ENCODE data around the gene PRKCA.

PRKCA gene

GRCh38 chr17:66426397-66427033 is 124.1 kb downstream of the PRKCA start:
- no peaks in the 10 kb centered on the region for H3K36me3 ChIP-seq (ENCODE audit: insufficient read depth)
- H3K4me2 ChIP-seq = no peak overlapping the region
- TF ChIP-seq CTCF (conservative IDR thresholded peaks at IDR 0.05; ENCODE audit: low read depth, low read length) = no peak
- H3K4me1 ChIP-seq (ENCODE audit: low read depth, poor library complexity, severe bottlenecking) = no peaks in the 10 kb centered on the region
- H3K79me2 ChIP-seq (ENCODE audit: insufficient read depth, low read depth) = no peaks in the 10 kb centered on the region
- no peaks in the 10 kb centered on the region for H4K20me1 ChIP-seq (ENCODE audit: insufficient read depth)
- H3K9ac ChIP-seq = no peak overlapping the region
- H2AFZ ChIP-seq (ENCODE audit: low read depth) = no peak overlapping the region
- H3K27me3 ChIP-seq (ENCODE audit: insufficient read depth, low read depth) = no peaks in the 10 kb centered on the region
- no peak overlapping the region for H3K4me3 ChIP-seq (IDR thresholded peaks at IDR 0.05; ENCODE audit: insufficient read depth, low read depth, low read length)
- H3K27ac ChIP-seq = no peak overlapping the region

- Histone ChIP-seq H3K4me3 (IDR thresholded peaks at IDR 0.05; ENCODE audit: insufficient read depth, low read depth, low read length) (no peak overlapping the region), H4K20me1 (ENCODE audit: insufficient read depth) (no peaks in the 10 kb centered on the region), H3K4me1 (ENCODE audit: low read depth, poor library complexity, severe bottlenecking) (no peaks in the 10 kb centered on the region), H3K9ac (no peak overlapping the region), H3K27me3 (ENCODE audit: insufficient read depth, low read depth) (no peaks in the 10 kb centered on the region), H3K79me2 (ENCODE audit: insufficient read depth, low read depth) (no peaks in the 10 kb centered on the region), H3K4me2 (no peak overlapping the region), H3K27ac (no peak overlapping the region), H2AFZ (ENCODE audit: low read depth) (no peak overlapping the region), H3K36me3 (ENCODE audit: insufficient read depth) (no peaks in the 10 kb centered on the region)
- no peak for TF ChIP-seq CTCF (conservative IDR thresholded peaks at IDR 0.05; ENCODE audit: low read depth, low read length)
Observed at GRCh38 chr17:66427134-66427533, 124.7 kb downstream of the PRKCA start.

DNA sequence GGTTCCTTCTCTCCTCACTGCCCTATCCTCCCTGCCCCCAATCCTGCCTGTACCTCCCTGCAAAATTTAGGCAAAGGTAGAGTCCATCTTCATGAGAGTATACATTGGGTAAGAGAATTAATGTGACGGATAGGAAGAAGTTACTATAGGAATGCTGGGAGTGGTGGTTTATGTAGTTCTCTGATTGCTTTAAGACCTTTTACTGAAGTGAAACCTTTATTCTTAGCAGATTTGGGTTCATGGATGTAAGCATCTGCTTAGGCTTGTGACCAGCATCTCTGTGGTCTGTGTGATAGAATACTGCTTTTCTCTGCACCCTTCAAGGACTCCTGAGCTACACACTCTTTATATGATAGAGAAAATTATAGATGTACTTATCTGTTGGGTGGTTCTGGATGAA is 127.3 kb downstream of the PRKCA start:
- Histone ChIP-seq H3K79me2 (ENCODE audit: insufficient read depth, low read depth) (no peaks in the 10 kb centered on the region), H4K20me1 (ENCODE audit: insufficient read depth) (no peaks in the 10 kb centered on the region), H3K36me3 (ENCODE audit: insufficient read depth) (no peaks in the 10 kb centered on the region), H3K27me3 (ENCODE audit: insufficient read depth, low read depth) (no peaks in the 10 kb centered on the region), H3K4me2 (no peak overlapping the region), H3K4me1 (ENCODE audit: low read depth, poor library complexity, severe bottlenecking) (no peaks in the 10 kb centered on the region), H3K27ac (no peak overlapping the region), H3K9ac (no peak overlapping the region), H3K4me3 (IDR thresholded peaks at IDR 0.05; ENCODE audit: insufficient read depth, low read depth, low read length) (no peak overlapping the region), H2AFZ (ENCODE audit: low read depth) (no peak overlapping the region)
- TF ChIP-seq CTCF (conservative IDR thresholded peaks at IDR 0.05; ENCODE audit: low read depth, low read length) = no peak

DNA sequence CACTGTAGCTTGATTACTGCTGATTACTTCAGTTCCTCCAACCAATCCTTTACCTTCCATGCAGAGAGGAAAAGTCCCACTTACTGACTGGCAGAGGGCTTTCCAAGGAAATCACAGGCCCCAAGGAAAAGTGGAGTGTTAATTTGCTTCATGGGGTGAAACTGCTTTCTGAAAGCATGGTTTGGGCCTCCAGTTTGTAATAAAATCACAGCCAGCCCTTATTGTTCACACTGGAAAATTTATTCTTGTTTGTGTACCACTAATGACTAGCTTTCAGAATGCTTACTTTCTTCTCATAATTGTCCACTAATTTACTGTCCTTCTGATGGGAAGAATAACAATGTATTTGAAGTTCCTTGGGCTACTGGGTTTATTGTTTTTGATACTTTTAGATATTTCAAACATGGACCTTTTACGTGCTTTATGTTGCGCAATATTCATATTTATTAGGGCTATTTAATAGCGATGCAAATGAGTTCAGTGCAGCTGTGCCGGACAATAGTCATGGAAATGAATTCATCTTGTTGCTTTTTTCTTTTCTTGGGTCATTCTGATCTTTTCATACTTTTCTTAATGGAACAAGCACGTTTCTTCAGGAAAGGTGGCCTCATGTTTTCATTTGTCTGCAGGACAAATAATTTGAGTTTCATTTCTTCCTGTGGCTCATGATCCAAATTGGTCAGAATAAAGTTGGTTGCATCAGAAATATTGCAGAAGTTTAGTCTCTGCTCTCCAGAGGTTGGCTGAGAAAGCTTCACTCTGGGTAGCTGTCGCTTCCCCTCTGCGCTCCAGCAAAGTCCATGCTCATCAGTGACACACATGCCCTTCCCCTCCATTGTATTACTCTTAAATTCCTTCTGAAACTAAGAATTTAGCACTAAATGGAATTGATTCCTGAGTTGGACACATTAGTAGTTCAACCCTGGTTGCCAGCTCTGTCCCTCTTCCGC is 128.7 kb downstream of the PRKCA start:
- Histone ChIP-seq H2AFZ (ENCODE audit: low read depth) (no peak overlapping the region), H3K4me2 (no peak overlapping the region), H4K20me1 (ENCODE audit: insufficient read depth) (no peaks in the 10 kb centered on the region), H3K27ac (no peak overlapping the region), H3K36me3 (ENCODE audit: insufficient read depth) (no peaks in the 10 kb centered on the region), H3K79me2 (ENCODE audit: insufficient read depth, low read depth) (no peaks in the 10 kb centered on the region), H3K27me3 (ENCODE audit: insufficient read depth, low read depth) (no peaks in the 10 kb centered on the region), H3K4me1 (ENCODE audit: low read depth, poor library complexity, severe bottlenecking) (no peaks in the 10 kb centered on the region), H3K9ac (no peak overlapping the region), H3K4me3 (IDR thresholded peaks at IDR 0.05; ENCODE audit: insufficient read depth, low read depth, low read length) (no peak overlapping the region)
- TF ChIP-seq CTCF (conservative IDR thresholded peaks at IDR 0.05; ENCODE audit: low read depth, low read length) = no peak
